Left colon (tissue), 2 donors: ENCODE data around the gene GABBR1. TPM values are rescaled to one million over a fixed set of nuclear protein-coding genes. Genes with fewer than 3 reads are reported as not detected.

ENCODE experiments used
- ATAC-seq: fragments of 200-7000 bp; cut with Tn5 transposase; one replicate; pipeline ENCODE4 v1.9.1; 2020; ENCODE audit warnings: mild to moderate bottlenecking, moderate library complexity
- DNase-seq, 2 donors: peaks; one replicate each; pipeline ENCODE4 v3.0.0-alpha.2; 2020
- intact Hi-C, 2 donors: fragments of 100-400 bp; cut with DNase I in 1 of 2; cut with micrococcal nuclease in 1 of 2; formaldehyde crosslinking; loops; one replicate each; pipeline versions ENCODE4 v1.11.2 to v1.14.0; 2022; cut with DNase I, micrococcal nuclease
- total RNA-seq, 2 donors: library from RNA; stranded (reverse); fragmentation: NEBNext Ultra II Directional; extraction: Animal tissue kit (Norgen Biotek cat#: 25700); gene quantifications; one replicate each; pipeline ENCODE4 v1.2.1, GENCODE V29; 2021
- donor health status: DM: no; HTN: no; CAD: no.
- donor health status: DM: yes; HTN: yes; CAD: no.

GABBR1 gene
- total RNA-seq, 2 donors from 2014 or later: 16.7 to 21.8 TPM

DNA sequence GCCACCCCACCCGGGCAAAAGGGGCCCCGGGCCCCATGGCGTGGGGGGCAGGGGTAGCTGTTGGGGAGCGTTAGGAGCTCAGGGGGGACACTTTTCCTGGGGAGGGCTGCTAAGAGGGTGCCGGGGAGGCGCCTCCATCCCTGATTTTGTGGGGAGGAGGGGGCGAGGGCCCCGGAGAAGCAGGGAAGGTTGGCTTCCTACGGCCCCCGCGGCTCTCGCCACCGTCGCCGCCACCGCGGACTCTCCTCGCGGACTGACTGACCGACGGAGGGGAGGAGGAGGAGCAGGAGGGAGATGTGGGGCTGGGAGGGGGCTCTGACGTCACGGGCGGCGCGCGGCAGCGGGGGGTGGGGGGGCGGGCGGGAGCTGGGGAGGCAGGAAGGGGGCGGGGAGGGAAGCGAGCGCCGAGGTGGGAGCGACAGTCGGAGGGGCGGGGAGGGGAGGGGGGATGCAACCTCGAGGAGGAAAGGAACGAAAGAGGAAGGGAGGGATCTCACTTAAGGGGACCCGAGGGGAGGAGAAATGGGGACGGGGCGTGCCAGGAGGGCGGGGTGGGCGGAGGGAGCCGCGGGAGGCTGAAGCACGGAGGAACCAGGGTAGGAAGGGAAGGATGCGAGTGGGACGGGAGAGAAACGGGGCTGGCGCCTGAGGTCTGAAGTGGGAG, 5.1 kb downstream of the GABBR1 start:
- peak; percentile 56 to 66 for DNase-seq
- peak; percentile 10 for ATAC-seq
- intact Hi-C loops: no loop called here

- DNase-seq: no peak
- ATAC-seq: no peak
- intact Hi-C loops: no loop called here
These were observed 5.8 kb downstream of the GABBR1 start for GRCh38 chr6:29626948-29627754.

DNA sequence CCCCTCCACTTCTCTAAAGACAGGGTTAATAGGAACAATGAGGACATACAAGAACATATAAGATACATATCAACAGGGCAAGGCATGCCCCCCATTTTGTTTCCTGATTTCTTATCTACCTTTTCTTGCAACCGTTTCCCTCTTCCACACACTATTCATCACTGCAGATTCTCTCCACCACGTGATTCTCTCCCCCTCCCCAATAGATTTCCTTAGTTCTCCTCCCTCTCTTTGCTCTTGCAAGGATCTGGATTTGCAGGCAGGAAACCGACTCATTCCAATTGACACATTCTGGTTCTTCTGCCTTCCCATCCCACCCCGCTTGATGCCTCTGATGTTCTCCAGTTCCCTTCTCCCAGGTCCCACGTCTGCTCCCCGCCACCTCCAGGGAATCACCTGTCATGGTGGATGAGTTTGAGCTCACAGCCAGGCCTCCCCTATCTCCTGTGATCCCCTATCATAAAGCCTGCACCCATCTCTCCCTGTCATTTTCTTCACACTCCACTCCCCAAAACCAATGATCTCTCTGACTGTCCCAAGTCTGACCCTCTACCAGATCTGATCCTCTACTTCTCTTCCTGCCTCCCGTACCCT, 7.5 kb downstream of the GABBR1 start:
- no peak for ATAC-seq
- no peak for DNase-seq
- intact Hi-C loops: no loop called here

GRCh38 chr6:29624520-29624961, 8.4 kb downstream of the GABBR1 start:
- no peak for DNase-seq
- ATAC-seq: no peak
- intact Hi-C loops: no loop called here

GRCh38 chr6:29620630-29621029, 12.4 kb downstream of the GABBR1 start:
- no peak for DNase-seq
- intact Hi-C loops: no loop called here
- no peak for ATAC-seq

- intact Hi-C loops: no loop called here
- DNase-seq (no peak), ATAC-seq (no peak)
These were observed 13.3 kb downstream of the GABBR1 start for GRCh38 chr6:29619578-29620160.

GRCh38 chr6:29617782-29618554, 15.0 kb downstream of the GABBR1 start:
- intact Hi-C loops: no loop called here
- DNase-seq (no peak), ATAC-seq (no peak)

- DNase-seq (no peak), ATAC-seq (no peak)
- intact Hi-C loops: no loop called here
These were observed 21.6 kb downstream of the GABBR1 start for GRCh38 chr6:29611426-29611825.

- ATAC-seq (no peak), DNase-seq (no peak)
- intact Hi-C loops: no loop called here
These were observed 22.4 kb downstream of the GABBR1 start for GRCh38 chr6:29610540-29610939.

GRCh38 chr6:29608131-29608530, 24.9 kb downstream of the GABBR1 start:
- intact Hi-C loops: no loop called here
- ATAC-seq: no peak
- no peak for DNase-seq

DNA sequence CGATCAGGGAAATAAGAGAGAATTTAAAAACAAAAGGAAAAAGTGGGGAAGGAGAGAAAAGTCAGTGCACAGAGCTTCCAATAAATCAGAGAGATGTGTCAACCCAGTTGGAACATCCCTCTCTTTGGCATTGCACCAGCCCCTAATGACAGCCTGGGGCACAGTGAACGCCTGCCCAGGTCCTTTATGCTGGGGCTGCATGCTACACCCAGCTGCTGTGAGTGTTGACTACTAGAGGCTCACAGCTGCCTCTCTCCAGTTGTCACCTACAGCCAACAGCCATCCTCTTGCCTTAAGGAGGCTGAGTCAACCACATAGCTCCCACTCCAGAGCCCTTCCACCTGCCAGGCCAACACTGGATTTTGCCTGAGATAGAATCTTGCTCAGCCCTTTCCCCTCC, 29.1 kb downstream of the GABBR1 start:
- no peak for DNase-seq
- intact Hi-C loops: no loop called here

GRCh38 chr6:29603456-29603855, 29.5 kb downstream of the GABBR1 start:
- intact Hi-C loops: no loop called here
- ATAC-seq (no peak), DNase-seq (no peak)

More for the DNA sequence above, 29.1 kb downstream of the GABBR1 start:
- no peak for ATAC-seq

DNA sequence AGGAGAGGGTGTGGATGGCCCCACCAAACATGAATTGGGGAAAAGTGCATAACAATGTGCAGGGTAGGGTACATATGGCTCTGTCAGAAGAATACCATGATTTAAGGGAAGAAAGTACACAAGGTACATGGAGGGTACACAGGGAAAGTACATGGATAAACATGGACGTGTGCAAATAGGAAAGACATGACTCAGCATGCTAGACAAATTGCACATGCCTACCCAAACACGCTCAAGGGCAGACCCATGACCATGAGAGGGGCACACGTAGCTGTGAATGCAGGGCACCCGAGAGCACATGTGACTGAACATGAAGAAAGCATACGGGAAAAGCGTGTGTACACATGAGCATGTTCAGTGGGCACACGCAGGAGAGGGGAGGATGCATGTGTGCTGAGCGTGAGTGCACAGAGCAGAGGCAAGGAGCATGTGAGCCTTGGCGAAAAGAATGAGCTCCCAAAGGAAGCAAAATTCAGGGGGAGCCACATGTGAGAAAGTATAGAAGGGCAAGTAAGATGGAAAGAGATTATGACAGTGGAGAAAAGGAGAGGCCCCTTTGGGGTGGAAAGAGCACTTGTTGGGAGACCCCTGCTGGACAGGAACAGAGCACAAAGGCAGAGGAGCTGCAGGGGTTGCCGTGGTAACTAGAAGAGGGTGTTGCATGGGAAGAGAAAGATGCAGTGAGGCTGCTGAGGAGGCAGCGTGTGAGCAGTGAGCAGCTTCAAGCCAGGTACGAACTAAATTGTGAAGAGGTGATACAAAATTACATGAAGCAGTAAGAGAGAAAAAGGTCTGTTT, 30.2 kb downstream of the GABBR1 start:
- ATAC-seq (no peak), DNase-seq (no peak)
- intact Hi-C loops: no loop called here

DNA sequence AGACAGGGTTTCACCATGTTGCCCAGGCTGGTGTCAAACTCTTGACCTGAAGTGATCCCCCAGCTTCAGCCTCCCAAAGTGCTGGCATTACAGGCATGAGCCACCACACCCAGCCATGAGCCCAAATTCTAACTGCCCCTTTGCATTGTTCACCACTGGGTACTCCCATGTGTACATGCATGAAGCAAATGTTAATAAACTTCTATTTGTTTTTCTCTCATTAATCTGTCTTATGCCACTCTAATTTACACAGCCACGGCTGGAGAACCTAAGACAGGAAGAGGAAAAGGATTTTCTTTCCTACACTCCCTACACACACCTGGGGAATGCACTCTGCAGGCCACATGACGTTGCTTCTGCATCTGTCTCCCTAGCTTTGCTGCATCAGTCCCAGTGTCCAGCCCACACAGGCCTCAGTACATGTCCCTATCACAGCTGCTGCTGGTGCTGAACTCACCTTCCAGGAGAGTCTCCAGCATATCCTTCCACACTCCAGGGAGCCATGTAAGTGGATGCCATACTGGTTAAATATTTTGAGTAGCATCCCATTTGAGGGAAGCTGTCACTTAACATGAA, 34.7 kb downstream of the GABBR1 start:
- intact Hi-C loops: no loop called here
- ATAC-seq (no peak), DNase-seq (no peak)

GRCh38 chr6:29597184-29597583, 35.8 kb downstream of the GABBR1 start:
- intact Hi-C loops: no loop called here
- ATAC-seq (no peak), DNase-seq (no peak)

DNA sequence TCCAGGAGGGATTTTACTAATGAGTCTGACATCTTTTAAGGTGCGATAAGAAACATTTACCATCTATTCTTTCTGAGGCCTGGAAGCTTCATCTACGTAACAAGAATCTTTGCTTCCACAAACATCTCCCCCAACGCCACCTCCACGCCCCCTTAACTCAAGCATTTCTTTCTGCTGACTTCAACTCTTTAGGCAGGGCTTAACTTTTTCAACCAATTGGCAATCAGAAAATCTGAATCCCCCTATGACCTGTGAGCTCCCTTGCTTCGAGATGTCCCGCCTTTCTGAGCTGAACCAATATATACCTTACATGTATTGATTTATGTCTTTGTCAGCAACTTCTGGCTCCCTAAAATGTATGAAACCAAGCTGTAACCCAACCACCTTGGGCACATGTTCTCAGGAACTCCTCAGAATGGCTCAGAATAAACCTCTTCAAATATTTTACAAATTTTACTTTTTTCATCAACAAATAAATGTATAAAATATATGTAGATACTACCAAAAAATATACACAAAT, 36.5 kb downstream of the GABBR1 start:
- no peak for ATAC-seq
- DNase-seq: no peak
- intact Hi-C loops: no loop called here

DNA sequence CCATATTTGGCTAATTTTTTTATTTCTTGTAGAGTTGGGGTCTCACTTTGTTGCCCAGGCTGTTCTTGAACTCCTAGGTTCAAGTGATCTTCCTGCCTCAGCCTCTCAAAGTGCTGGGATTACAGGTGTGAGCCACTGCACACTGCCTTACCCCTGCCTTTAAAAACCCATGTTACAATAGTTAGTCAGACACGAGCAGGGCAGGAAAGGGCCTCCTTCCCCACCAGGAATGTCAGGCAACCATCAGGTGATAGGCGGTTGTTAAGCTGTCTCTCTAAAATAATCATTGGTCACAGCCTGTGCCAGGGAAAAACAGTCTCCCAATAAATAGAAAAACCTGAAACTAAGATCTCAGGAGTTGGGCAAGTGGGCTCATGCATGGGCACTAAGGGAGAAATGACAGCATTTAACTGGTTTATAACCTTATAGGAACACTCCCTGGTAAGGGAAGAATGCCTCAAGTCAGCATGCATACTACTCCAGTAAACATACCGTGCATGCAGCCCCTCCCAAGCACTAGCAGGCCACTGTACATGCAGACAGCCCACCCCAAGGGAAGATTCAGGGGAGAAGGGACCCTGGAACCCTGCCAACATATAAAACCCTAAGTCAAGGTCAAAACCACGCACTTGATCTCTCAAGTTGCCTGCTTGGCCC, 39.7 kb downstream of the GABBR1 start:
- ATAC-seq: no peak
- intact Hi-C loops: no loop called here
- no peak for DNase-seq
